GM18870 (cell line): ENCODE measurements around the gene VPS54.
"Not testable (repeated sequence)": the region's sequence is repeated elsewhere in the genome, so short reads cannot be mapped to it uniquely, and the experiment has no call there.

Experiments used
- ATAC-seq: cut with Tn5 transposase; IDR thresholded peaks from one replicate; pipeline ENCODE4 v1.9.1; 2021; ENCODE audit warnings: moderate library complexity; ENCODE audit not compliant: unreplicated experiment

VPS54 gene

DNA sequence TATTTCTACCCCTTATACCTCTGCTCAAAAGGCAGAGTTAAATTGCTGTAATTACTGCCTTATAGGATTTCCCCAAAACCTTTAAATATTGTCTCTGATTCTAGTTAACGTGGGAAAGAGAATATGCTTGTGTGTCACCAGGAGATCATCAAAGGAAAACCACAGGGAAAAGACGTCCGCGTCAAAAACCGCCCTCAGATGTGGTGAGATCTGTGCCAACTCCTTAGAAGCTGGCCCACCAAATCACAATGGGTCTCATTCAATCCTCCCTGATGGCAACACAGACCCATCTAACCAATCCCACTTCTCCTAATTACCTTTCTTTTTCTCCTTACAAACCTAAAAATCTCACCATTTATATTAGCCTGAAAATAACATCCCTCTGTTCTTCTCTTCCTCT is 25.4 kb downstream of the VPS54 start:
- ATAC-seq: no peak

DNA sequence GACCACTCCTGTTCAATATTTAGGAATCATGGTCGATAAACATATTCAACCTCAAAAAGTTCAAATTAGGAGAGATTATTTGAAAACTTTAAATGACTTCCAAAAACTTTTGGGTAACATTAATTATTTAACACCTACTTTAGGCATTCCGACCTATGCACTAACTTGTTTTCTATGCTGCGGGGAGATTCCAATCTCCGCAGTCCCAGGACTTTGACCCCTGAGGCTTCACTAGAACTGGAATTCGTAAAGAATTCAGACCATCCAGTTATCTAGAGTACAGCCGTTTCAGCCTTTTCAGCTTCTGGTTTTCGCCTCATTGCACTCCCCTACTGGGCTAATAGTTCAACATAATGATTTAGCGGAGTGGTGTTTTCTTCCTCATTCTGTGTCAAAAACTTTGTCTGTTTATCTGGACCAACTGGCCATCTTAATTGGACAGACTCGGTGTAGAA is 26.1 kb downstream of the VPS54 start:
- ATAC-seq: not testable (repeated sequence)

DNA sequence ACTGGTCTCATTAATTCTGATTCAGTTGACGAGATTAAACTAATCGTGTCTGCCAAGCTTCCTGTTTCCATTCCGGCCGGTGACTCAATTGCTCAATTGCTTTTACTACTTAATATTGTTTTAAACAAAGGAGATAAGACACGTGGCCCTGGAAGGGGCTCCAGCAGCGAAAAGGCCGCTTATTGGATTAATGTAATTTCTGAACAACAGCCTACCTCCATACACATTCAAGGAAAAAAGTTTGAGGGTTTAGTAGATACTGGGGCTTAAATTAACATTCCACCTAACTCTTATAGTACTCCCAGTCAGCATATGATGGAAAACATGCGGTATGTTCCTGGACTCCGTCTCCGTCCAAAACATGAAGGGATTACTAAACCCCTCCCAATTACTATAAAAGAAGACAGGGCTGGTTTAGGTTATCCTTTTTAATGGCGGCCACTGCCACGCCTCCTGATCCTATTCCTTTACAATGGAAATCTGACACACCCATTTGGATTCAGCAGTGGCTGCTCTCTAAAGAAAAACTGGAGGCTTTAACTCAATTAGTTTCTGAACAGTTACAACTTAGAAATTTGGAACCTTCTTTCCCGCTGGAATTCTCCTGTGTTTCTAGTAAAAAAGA is 27.1 kb downstream of the VPS54 start:
- no peak for ATAC-seq

DNA sequence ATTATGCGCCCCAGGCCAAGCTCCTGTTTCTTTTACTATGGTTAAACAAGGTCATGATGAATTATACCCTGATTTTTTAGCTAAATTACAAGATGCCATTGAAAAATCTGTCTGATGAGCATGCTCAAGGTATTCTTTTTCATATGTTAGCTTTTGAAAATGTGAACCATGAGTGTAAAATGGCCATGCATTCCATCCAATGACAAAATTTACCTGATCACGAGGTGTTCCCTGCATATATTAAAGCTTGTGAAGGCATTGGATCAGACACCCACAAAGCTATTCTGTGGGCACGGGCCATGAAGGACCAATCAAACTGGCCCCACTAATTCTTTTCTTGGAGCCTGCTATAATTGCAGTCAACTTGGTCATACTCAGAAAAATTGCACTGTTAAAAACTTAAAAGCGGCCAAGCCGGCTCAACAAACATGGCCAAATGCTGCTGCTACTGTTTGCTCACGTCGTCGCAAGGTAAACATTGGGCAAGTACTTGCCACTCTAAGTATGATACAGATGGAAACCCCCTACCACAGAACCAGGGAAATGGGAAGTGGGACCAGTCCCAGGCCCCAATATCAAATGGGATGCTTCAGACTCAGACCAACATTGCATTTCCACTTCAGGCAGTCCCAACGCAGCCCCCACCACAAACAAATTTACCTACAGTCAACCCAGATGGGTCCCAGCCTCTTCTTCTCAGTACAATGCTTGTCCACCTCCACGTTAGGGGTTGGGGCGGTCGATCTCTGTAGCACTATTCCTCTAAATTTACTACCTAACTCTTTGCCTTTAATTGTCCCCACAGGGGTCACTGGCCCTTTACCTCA is 27.8 kb downstream of the VPS54 start:
- not testable (repeated sequence) for ATAC-seq

DNA sequence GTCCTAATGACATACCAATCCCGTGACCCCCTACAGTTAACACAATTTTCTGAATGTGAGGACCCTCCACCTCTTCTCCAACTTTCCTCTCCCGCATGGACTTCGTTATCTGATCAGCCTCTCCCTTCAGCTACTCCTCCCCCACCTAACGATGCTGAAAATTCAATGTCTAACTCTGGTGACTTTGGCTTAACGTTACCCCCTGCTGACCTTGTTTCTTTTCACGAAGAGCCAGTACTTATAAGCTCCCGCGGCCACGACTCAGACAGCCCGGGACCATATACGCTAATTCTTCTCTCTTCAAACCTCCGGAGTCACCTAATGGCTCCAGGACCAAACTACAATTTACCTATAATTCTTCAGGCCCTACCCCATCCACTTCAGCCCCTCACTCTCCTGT is 29.2 kb downstream of the VPS54 start:
- no peak for ATAC-seq

DNA sequence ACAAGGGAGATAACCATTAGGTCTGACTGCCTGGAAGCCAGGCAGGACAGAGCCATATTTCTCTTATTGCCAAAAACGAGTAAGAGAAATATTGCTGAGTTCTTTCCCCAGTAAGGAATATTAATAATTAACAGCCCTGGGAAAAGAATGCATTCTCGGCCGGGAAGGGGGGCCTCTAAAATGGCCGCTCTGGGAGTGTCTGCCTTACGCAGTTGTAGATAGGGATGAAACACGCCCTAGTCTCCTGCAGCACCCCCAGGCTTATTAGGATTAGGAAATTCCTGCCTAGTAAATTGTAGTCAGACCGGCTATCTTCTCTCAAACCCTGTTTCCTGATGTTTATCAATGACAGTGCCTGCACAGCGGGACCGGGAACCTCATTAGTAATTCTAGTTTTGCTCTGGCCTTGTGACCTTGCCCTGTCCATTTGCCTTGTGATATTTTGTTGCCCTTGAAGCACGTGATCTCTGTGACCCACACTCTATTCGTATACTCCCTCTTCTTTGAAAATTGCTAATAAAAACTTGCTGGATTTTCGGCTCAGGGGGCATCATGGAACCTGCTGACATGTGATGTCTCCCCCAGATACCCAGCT is 30.3 kb downstream of the VPS54 start:
- not testable (repeated sequence) for ATAC-seq

DNA sequence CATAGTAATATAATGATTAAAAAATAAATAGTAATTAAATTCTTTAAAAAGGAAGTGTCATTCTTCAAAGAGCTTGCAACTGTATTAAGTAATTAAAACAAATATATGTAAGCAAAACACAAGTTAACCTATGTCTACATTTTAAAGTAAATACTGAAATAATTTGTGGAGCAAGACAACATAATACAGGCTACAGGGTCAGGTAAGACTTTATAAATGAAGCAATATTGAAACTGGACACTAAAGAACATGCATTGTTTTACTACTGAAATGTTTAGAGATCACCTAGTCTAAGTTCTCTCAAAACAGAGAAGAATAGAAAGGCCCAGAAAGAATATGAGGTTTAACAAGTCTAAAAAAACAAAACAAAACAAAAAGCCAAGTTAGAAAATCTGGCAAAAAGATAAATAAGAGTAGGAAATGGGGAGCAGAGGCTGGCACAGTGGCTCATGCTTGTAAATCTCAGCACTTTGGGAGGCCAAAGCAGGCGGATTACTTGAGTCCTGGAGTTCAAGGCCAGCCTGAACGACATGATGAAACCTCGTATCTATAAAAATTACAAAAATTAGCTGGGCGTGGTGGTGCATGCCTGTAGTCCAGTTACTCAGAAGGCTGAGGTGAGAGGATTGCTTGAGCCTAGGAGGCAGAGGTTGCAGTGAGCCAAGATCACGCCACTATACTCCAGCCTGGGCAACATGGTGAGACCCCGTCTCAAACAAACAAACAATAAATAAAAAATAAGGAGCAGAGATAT is 34.4 kb downstream of the VPS54 start:
- no peak for ATAC-seq

DNA sequence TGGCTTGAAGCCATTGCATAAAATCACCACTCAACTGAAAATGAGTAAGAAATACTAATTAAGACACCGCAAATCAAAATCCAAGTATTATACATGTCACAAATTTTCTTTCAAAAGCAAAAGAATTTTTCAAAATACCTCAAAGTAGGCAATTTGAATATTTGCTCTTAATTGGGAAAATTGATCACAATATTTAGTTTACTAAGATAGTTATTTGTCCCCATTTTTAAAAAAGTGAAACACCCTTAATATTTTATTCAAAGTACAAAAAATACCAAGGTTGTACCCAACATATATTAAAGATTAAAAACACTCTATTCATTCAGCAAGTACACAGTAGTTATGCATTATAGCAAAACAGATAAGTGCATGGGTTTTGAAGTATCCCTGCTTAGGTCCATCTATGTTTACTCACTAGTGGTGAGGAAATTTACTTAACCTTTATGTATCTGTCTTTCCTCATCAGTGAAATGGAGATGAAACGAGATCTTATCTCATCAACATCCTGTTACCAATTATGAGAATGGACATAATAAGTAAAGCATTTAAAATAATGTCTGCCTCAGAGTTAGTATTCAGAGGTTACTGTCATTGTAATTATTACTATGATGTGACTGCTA is 35.1 kb downstream of the VPS54 start:
- no peak for ATAC-seq

DNA sequence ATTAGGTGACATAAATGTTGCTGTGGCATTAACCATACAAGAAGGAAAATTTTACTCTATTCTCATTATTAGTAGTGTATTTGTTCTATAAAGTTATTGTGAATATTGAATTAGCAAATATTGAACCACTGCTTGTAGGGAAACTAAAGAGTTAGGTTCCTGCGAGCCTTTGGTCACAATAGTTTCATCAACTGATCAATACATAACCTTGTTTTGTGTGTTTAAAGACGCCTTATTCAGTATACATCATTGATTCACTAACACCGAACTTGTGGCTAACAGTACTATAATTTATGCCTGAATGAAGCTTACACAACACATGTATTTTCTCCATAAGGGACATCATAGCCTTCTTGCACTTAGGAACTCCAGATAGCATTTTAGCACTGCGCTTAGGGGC is 36.9 kb downstream of the VPS54 start:
- ATAC-seq: no peak

DNA sequence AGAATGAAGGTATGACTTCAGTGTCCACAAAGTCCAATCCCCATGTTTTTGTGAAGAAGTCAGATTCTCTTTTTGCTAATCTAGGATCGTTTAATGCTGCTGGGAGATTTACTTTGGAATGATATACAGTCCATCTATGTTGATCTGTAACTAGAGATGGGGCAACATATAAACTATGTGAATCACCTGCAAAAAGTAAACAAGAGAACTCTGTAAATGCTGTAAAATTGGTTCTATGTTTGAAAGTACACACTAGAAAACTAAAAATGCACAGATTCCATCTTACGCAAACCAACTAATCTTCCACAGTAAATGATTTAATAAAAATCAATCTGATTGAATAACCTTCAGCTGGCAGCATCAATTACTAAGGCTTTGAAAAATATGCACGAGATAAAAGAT is 37.5 kb downstream of the VPS54 start:
- ATAC-seq: no peak

DNA sequence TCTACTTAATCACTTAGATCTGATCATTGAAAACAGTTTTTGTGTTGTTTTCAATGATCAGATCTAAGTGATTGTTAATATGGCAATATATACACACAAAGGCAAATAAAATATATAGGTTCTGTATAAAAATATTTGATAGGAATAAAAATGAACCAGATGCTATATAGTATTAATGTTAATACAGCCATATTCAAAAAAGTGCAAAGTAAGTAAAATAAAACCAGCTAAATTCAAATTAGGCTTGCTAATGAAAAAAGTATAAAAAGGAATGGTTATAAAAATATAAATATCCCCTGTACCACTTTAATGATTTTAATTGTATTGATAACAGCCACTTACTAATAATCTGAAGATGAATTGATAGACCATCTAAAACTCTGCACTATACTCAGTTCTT is 38.4 kb downstream of the VPS54 start:
- no peak for ATAC-seq

DNA sequence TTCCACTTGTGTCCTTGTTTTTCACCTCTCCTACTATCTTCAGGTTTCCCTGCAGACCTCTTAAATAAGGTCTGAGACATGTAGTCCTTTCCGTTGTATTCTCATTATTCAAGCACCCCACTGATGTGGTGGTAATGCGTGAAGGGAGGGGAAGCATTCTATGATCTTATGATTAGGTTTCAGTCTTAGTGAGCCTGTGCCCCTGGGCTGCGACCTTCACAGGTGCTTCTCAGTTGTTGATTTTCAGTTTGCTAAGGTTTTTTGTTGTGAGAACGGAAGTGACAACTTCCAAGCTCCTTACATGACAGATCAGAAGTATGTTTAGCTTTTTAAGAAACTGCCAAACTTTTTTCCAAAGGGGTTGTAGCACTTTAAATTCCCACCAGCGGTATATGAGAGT is 41.3 kb downstream of the VPS54 start:
- ATAC-seq: peak; percentile 95

DNA sequence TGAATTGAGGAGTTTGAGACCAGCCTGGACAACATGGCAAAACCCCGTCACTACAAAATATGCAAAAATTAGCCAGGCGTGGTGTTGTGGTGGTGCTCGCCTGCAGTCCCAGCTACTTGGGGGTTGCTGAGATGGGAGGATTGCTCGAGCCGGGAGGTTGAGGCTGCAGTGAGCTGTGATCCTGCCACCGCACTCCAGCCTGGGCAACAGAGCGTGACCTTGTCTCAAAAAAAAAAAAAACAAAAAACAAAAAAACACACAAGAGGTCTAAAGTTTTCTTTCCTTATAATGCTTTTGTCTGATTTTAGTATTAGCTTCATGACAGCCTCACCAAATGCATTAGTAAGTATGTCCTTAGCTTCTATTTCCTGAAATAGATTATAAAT is 43.1 kb downstream of the VPS54 start:
- ATAC-seq: no peak

DNA sequence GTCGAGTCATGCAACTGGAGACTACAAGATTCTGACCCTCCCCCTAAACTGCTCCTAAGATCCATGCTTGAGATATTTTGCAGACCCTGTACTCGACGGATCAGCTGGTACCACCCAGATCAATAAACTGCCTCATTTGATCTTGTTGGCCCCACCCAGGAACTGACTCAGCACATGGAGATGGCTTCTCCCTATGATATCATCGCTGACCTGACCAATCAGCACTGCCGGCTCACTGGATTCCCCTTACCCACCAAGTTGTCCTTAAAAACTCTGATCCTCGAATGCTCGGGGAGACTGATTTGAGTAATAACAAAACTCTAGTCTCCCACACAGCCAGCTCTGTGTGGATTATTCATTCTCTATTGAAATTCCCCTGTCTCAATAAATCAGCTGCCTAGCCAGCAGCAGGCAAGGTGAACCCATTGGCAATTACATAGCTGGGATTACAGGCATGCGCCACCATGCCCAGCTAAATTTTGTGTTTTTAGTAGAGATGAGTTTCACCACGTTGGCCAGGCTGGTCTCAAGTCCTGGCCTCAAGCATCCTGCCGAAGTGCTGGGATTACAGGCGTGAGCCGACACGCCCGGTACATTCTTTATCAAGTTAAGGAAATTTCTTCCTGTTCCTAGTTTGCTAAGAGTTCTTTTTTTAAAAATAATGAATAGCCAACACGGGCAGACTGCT is 43.6 kb downstream of the VPS54 start:
- ATAC-seq: no peak

DNA sequence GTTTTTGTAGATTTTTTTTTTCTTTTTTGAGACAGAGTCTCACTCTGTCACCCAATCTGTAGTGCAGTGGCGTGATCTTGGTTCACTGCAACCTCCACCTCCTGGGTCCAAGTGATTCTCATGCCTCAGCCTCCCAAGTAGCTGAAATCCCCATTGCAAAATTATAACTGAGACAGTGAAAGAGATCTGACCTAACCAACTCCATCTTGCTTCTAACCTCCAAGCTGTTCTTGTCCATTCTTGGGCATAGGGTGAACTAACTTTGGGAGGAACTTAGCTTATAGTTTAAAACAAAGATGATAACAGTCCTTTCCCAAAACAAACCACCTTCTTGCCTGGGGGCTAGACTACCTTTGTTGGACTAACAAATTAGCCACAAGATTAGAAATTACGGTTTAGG is 44.2 kb downstream of the VPS54 start:
- ATAC-seq: not testable (repeated sequence)

DNA sequence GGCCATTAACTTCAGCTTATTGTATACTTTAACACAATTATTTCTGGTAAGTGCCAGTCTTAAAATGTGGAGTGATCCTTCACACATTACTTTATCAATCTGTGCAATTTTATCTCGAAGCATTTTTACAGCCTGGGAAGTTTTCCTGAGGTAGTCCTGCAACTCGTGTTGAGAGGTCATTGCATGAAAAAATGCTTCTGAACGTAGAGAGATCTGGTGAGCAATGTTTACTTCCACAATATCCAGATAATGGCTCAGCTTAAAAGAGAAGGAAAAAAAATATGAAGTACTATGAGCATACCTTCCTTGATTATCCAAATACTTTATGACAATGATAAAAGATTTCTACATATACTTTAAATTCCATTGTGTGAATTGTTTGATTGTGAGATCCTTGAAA is 57.0 kb downstream of the VPS54 start:
- no peak for ATAC-seq

DNA sequence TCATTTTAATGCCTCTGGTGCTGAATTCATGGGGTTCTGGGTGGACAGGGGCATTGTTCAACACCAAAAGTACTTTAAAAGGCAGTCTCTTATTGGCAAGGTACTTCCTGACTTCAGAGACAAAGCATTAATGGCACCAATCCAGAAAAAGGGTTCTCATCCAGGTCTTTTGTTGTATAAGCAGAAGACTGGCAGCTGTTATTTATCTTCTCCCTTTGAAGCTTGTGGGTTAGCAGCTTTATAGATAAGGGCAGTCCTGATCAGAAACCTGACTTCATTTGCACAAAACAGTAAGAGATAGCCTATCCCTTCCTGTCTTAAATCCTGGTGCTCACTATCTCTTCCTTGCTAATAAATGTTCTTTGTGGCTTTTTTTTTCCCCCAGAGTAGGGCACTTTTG is 68.8 kb downstream of the VPS54 start:
- ATAC-seq: no peak

DNA sequence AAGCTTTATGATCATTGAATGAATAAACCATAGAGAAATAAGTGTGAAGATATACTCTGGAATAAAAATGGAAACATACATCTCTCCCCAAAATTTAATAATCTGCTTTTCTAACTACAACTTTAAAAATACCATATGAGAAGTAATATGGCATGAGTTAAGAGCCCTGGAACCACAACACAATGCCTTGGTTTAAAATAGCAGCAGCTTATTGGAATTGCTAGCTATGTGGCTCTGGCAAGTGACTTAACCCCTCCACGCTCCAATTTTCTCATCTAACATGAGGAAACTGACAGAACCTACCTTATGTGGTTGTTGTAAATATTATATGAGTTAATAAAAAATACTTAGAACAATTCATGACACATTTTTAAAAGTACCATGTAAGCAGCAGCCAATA is 76.4 kb downstream of the VPS54 start:
- ATAC-seq: no peak

DNA sequence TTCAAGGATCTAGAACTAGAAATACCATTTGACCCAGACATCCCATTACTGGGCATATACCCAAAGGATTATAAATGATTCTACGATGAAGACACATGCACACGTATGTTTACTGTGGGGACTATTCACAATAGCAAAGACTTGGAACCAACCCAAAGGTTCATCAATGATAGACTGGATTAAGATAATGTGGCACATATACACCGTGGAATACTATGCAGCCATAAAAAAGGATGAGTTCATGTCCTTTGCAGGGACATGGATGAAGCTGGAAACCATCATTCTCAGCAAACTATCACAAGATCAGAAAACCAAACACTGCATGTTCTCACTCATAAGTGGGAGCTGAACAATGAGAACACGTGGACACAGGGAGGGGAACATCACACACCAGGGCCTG is 87.1 kb downstream of the VPS54 start:
- not testable (repeated sequence) for ATAC-seq

DNA sequence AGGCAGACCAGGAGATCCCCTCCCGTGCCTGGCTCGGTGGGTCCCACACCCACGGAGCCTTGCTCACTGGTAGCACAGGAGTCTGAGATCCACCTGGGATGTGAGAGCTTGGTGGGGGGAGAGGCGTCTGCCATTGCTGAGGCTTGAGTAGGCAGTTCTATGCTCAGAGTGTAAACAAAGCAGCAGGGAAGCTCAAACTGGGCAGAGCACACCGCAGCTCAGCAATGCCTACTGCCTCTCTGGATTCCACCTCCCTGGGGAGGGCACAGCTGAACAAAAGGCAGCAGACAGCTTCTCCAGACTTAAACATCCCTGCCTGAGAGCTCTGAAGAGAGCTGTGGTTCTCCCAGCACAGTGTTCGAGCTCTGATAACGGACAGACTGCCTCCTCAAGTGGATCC is 92.4 kb downstream of the VPS54 start:
- no peak for ATAC-seq
